HG02763 (cell line): ENCODE measurements around the gene AGXT.

Experiments
- ATAC-seq: cut with Tn5 transposase; IDR thresholded peaks from one replicate; pipeline ENCODE4 v1.9.1; 2021; ENCODE audit warnings: mild to moderate bottlenecking, moderate library complexity; ENCODE audit not compliant: unreplicated experiment

AGXT gene

GRCh38 chr2:240865391-240865790 lies 3.2 kb upstream of the AGXT start:
- no peak for ATAC-seq

- ATAC-seq = no peak
Measured at GRCh38 chr2:240869109-240869955, 708 bp downstream of the AGXT start.

GRCh38 chr2:240869956-240870875 lies 1.6 kb downstream of the AGXT start:
- ATAC-seq = no peak

GRCh38 chr2:240871071-240871958 lies 2.7 kb downstream of the AGXT start:
- no peak for ATAC-seq

- no peak for ATAC-seq
Measured at GRCh38 chr2:240872317-240873097, 3.9 kb downstream of the AGXT start.

- ATAC-seq = no peak
Measured at GRCh38 chr2:240873098-240873788, 4.6 kb downstream of the AGXT start.

- ATAC-seq = no peak
Measured at GRCh38 chr2:240873805-240874714, 5.4 kb downstream of the AGXT start.

- no peak for ATAC-seq
Measured at GRCh38 chr2:240874715-240875227, 6.1 kb downstream of the AGXT start.

- ATAC-seq = no peak
Measured at GRCh38 chr2:240875228-240876034, 6.8 kb downstream of the AGXT start.

GRCh38 chr2:240876035-240876474 lies 7.4 kb downstream of the AGXT start:
- no peak for ATAC-seq

GRCh38 chr2:240876475-240877251 lies 8.0 kb downstream of the AGXT start:
- ATAC-seq = no peak

- no peak for ATAC-seq
Measured at GRCh38 chr2:240877460-240878340, 9.1 kb downstream of the AGXT start.

- no peak for ATAC-seq
Measured at GRCh38 chr2:240878341-240878936, 9.8 kb downstream of the AGXT start.

GRCh38 chr2:240879105-240879504 lies 10.5 kb downstream of the AGXT start:
- no peak for ATAC-seq

- ATAC-seq = no peak
Measured at GRCh38 chr2:240881913-240882312, 13.3 kb downstream of the AGXT start.
